Esophagus squamous epithelium (tissue), 4 donors: ENCODE results near the gene ANO6.

Source experiments
- CTCF ChIP-seq, 6 experiments: fragments of 450-650 bp in 4 of 6; fragments of 200-600 bp in 2 of 6; sonication (generic) in 2 of 6; IDR thresholded peaks; one replicate each; pipeline ENCODE4 v1.5.1; 2016 to 2019; ENCODE audit warnings: antibody characterized with exemption in 6 of 6, mild to moderate bottlenecking in 4 of 6, moderate library complexity in 4 of 6
- POLR2A ChIP-seq, 4 donors: fragments of 450-650 bp; IDR thresholded peaks; one replicate each; pipeline ENCODE4 v1.6.1; 2017; ENCODE audit warnings: antibody characterized with exemption in 4 of 4, mild to moderate bottlenecking in 4 of 4, moderate library complexity in 3 of 4

GRCh38 chr12:45254254-45254653 lies 38.4 kb downstream of the ANO6 start:
- TF ChIP-seq CTCF (IDR thresholded peaks at IDR 0.05) (no peak), POLR2A (IDR thresholded peaks at IDR 0.05) (no peak)
